ENCODE results near the gene CAPZB.

Gene CAPZB

GRCh38 chr1:19448491-19449439 lies 36.6 kb downstream of the CAPZB start:
- no peak for DNase-seq (ENCODE audit: low spot score)

GRCh38 chr1:19447550-19447949 lies 37.8 kb downstream of the CAPZB start:
- no peak for DNase-seq (ENCODE audit: low spot score)

- peak; percentile 63 for DNase-seq (ENCODE audit: low spot score)
Measured at GRCh38 chr1:19445417-19446342, 39.7 kb downstream of the CAPZB start.

- no peak for DNase-seq (ENCODE audit: low spot score)
Measured at GRCh38 chr1:19444296-19445021, 40.9 kb downstream of the CAPZB start.

GRCh38 chr1:19443326-19443725 lies 42.0 kb downstream of the CAPZB start:
- DNase-seq (ENCODE audit: low spot score): no peak

- DNase-seq (ENCODE audit: low spot score): no peak
Measured at GRCh38 chr1:19442154-19443096, 42.9 kb downstream of the CAPZB start.

GRCh38 chr1:19441048-19441780 lies 44.1 kb downstream of the CAPZB start:
- no peak for DNase-seq (ENCODE audit: low spot score)

GRCh38 chr1:19439464-19440171 lies 45.7 kb downstream of the CAPZB start:
- DNase-seq (ENCODE audit: low spot score): no peak

- no peak for DNase-seq (ENCODE audit: low spot score)
Measured at GRCh38 chr1:19438516-19439195, 46.7 kb downstream of the CAPZB start.

GRCh38 chr1:19437891-19438294 lies 47.4 kb downstream of the CAPZB start:
- DNase-seq (ENCODE audit: low spot score): no peak

GRCh38 chr1:19436716-19437476 lies 48.4 kb downstream of the CAPZB start:
- peak; percentile 69 for DNase-seq (ENCODE audit: low spot score)

GRCh38 chr1:19435851-19436455 lies 49.4 kb downstream of the CAPZB start:
- DNase-seq (ENCODE audit: low spot score): no peak

- DNase-seq (ENCODE audit: low spot score): no peak
Measured at GRCh38 chr1:19435181-19435580, 50.2 kb downstream of the CAPZB start.

GRCh38 chr1:19433719-19433998 lies 51.7 kb downstream of the CAPZB start:
- DNase-seq (ENCODE audit: low spot score): no peak

GRCh38 chr1:19432943-19433718 lies 52.2 kb downstream of the CAPZB start:
- DNase-seq (ENCODE audit: low spot score): no peak

GRCh38 chr1:19430121-19431068 lies 54.9 kb downstream of the CAPZB start:
- no peak for DNase-seq (ENCODE audit: low spot score)
